Upper lobe of left lung (tissue), 6 donors: ENCODE measurements around the gene PILRA. TPM values are rescaled to one million over a fixed set of nuclear protein-coding genes. Genes with fewer than 3 reads are reported as not detected.
A peak's percentile ranks its signal among the peaks of the same experiment; 100 is the strongest.
"Not testable (repeated sequence)": the region's sequence is repeated elsewhere in the genome, so short reads cannot be mapped to it uniquely, and the experiment has no call there.

Source experiments
- ATAC-seq, 2 donors: fragments of 200-7000 bp; cut with Tn5 transposase; one replicate each; pipeline ENCODE4 v1.9.1; 2022; ENCODE audit warnings: mild to moderate bottlenecking in 2 of 2, moderate library complexity in 2 of 2; ENCODE audit not compliant: low FRiP score in 2 of 2
- DNase-seq, 2 donors: peaks; one replicate each; pipeline ENCODE4 v3.0.0-alpha.2; 2019 to 2020
- H3K27ac ChIP-seq, 4 donors: fragments of 200-600 bp; sonication (generic); one replicate each; pipeline ENCODE4 v1.5.1; 2016 to 2019
- H3K27me3 ChIP-seq, 4 donors: fragments of 200-600 bp; sonication (generic); one replicate each; pipeline ENCODE4 v1.5.1; 2017 to 2019
- H3K36me3 ChIP-seq, 4 donors: fragments of 200-600 bp; sonication (generic); one replicate each; pipeline ENCODE4 v1.5.1; 2016 to 2019
- H3K4me1 ChIP-seq, 4 donors: fragments of 200-600 bp; sonication (generic); one replicate each; pipeline ENCODE4 v1.5.1; 2018 to 2019
- H3K4me3 ChIP-seq, 4 donors: fragments of 200-600 bp; sonication (generic); one replicate each; pipeline ENCODE4 v1.5.1; 2017 to 2019; ENCODE audit warnings: mild to moderate bottlenecking in 2 of 4, moderate library complexity in 1 of 4
- H3K9me3 ChIP-seq, 4 donors: fragments of 200-600 bp; sonication (generic); one replicate each; pipeline ENCODE4 v1.5.1; 2018 to 2019
- CTCF ChIP-seq, 6 experiments: fragments of 450-650 bp in 4 of 6; fragments of 200-600 bp in 2 of 6; sonication (generic) in 2 of 6; IDR thresholded peaks; one replicate each; pipeline ENCODE4 v1.5.1; 2016 to 2019; ENCODE audit warnings: antibody characterized with exemption in 6 of 6
- EP300 ChIP-seq, 4 donors: sonication (generic); formaldehyde crosslinking; IDR thresholded peaks; one replicate each; pipeline ENCODE4 v1.5.1; 2017; ENCODE audit warnings: antibody characterized with exemption in 4 of 4, control low read depth in 2 of 4
- POLR2A ChIP-seq, 4 donors: fragments of 450-650 bp; IDR thresholded peaks; one replicate each; pipeline ENCODE4 v1.5.1; 2016 to 2017; ENCODE audit warnings: antibody characterized with exemption in 4 of 4, mild to moderate bottlenecking in 2 of 4
- POLR2AphosphoS5 ChIP-seq, 2 donors: sonication (generic); formaldehyde crosslinking; IDR thresholded peaks; one replicate each; pipeline ENCODE4 v1.5.1; 2017; ENCODE audit warnings: antibody characterized with exemption in 2 of 2
- WGBS, 2 donors: methylation state at CpG; one replicate each; pipeline ENCODE4 v1.1.5; 2017 to 2018; 5-methylcytosine and 5-hydroxymethylcytosine counted together
- total RNA-seq, 6 donors: library from RNA; depleted of rRNA in 4 of 6; stranded (reverse); fragments of >200 nt in 4 of 6; gene quantifications; one replicate each; pipeline versions ENCODE4 v1.1.0 to v1.2.1, GENCODE V29; 2016 to 2021
- donor health status: DM: no; HTN: no; CAD: no; lungs with moderate emphysema.
- donor health status: DM: no; HTN: yes; CAD: no; lungs with severe emphysema.

PILRA gene
- total RNA-seq, 6 donors from 2014 or later = 15.2 to 52.4 (median 24.2) TPM

GRCh38 chr7:100348805-100349204 lies 24.5 kb upstream of the PILRA start:
- no peak for ATAC-seq
- peaks cover 26 to 86% (median 68%) of the 10 kb centered on the region in 4 donors for H3K36me3 ChIP-seq
- no peaks in the 10 kb centered on the region for H3K27me3 ChIP-seq
- H3K4me1 ChIP-seq = peaks cover 0 to 10% (median 4%) of the 10 kb centered on the region in 4 donors
- no peak overlapping the region for H3K27ac ChIP-seq
- no peak overlapping the region for H3K4me3 ChIP-seq
- DNase-seq = no peak
- TF ChIP-seq EP300 (IDR thresholded peaks at IDR 0.05) (no peak), POLR2AphosphoS5 (IDR thresholded peaks at IDR 0.05) (no peak), CTCF (IDR thresholded peaks at IDR 0.05) (no peak), POLR2A (IDR thresholded peaks at IDR 0.05) (no peak)
- no peaks in the 10 kb centered on the region for H3K9me3 ChIP-seq

GRCh38 chr7:100349757-100350156 lies 23.5 kb upstream of the PILRA start:
- TF ChIP-seq POLR2A (IDR thresholded peaks at IDR 0.05) = no peak
- no peak for TF ChIP-seq CTCF (IDR thresholded peaks at IDR 0.05)
- H3K27ac ChIP-seq = no peak overlapping the region
- no peak for DNase-seq
- WGBS, 2 donors = 95 to 100% methylated on average over 6 of the region's 6 CpGs
- H3K4me3 ChIP-seq = no peak overlapping the region
- H3K9me3 ChIP-seq = no peaks in the 10 kb centered on the region
- H3K4me1 ChIP-seq = peaks cover 0 to 3% (median 1%) of the 10 kb centered on the region in 4 donors
- H3K27me3 ChIP-seq = no peaks in the 10 kb centered on the region
- ATAC-seq = no peak
- peaks cover 26 to 90% (median 74%) of the 10 kb centered on the region in 4 donors for H3K36me3 ChIP-seq

- DNase-seq (no peak), ATAC-seq (no peak)
- Histone ChIP-seq H3K27me3 (no peaks in the 10 kb centered on the region), H3K4me3 (no peak overlapping the region), H3K4me1 (no peaks in the 10 kb centered on the region), H3K9me3 (no peaks in the 10 kb centered on the region), H3K27ac (peak overlapping the region in 2 of 4 donors; percentile 35 to 52), H3K36me3 (peaks cover 20 to 98% (median 87%) of the 10 kb centered on the region in 4 donors)
- WGBS, 2 donors = 79 to 87% methylated on average over 6 of the region's 6 CpGs
- TF ChIP-seq CTCF (IDR thresholded peaks at IDR 0.05) = no peak
Measured at GRCh38 chr7:100351657-100352058, 21.6 kb upstream of the PILRA start.

GRCh38 chr7:100352230-100352781 lies 21.0 kb upstream of the PILRA start:
- peaks cover 14 to 98% (median 87%) of the 10 kb centered on the region in 4 donors for H3K36me3 ChIP-seq
- DNase-seq (peak in 1 of 2 donors; percentile 71), ATAC-seq (peak in 1 of 2 donors; percentile 15)
- peak overlapping the region in 2 of 4 donors; percentile 52 to 57 for H3K27ac ChIP-seq
- H3K9me3 ChIP-seq, H3K4me1 ChIP-seq, H3K27me3 ChIP-seq: not testable (repeated sequence)
- 74 to 100% methylated on average over 6 to 11 of the region's 18 CpGs for WGBS, 2 donors
- peak overlapping the region in 3 of 4 donors; percentile 13 to 22 (median 20) for H3K4me3 ChIP-seq

GRCh38 chr7:100352984-100353684 lies 20.2 kb upstream of the PILRA start:
- peaks cover 6 to 98% (median 87%) of the 10 kb centered on the region in 4 donors for H3K36me3 ChIP-seq
- ATAC-seq (peak in 1 of 2 donors; percentile 3), DNase-seq (no peak)

More at GRCh38 chr7:100352984-100353684, 20.2 kb upstream of the PILRA start:
- Histone ChIP-seq H3K4me3 (peak overlapping the region in 1 of 4 donors; percentile 22), H3K27me3 (no peaks in the 10 kb centered on the region), H3K27ac (peak overlapping the region in 2 of 4 donors; percentile 39 to 57), H3K4me1 (no peaks in the 10 kb centered on the region), H3K9me3 (no peaks in the 10 kb centered on the region)
- TF ChIP-seq POLR2AphosphoS5 (IDR thresholded peaks at IDR 0.05) (no peak), POLR2A (IDR thresholded peaks at IDR 0.05) (no peak), CTCF (IDR thresholded peaks at IDR 0.05) (no peak), EP300 (IDR thresholded peaks at IDR 0.05) (no peak)
- 93 to 94% methylated on average over 8 to 16 of the region's 16 CpGs for WGBS, 2 donors
